Vagina (tissue), 2 donors: Measurements from ENCODE around the gene VPS37C. TPM values are rescaled to one million over a fixed set of nuclear protein-coding genes. Genes with fewer than 3 reads are reported as not detected.

Source experiments
- DNase-seq, 2 donors: peaks; one replicate each; pipeline ENCODE4 v3.0.0-alpha.2; 2017; ENCODE audit errors: extremely low spot score in 2 of 2
- H3K27ac ChIP-seq: fragments of 200-600 bp; sonication (generic); one replicate; pipeline ENCODE4 v1.5.1; 2019
- H3K27me3 ChIP-seq: fragments of 200-600 bp; sonication (generic); one replicate; pipeline ENCODE4 v1.5.1; 2019
- H3K36me3 ChIP-seq, 2 donors: fragments of 200-600 bp; sonication (generic); one replicate each; pipeline ENCODE4 v1.5.1; 2017 to 2019
- H3K4me1 ChIP-seq: fragments of 200-600 bp; sonication (generic); one replicate; pipeline ENCODE4 v1.5.1; 2019
- H3K4me3 ChIP-seq, 2 donors: fragments of 200-600 bp; sonication (generic); 1 replicate in 1 of 2; 2 replicates in 1 of 2; pipeline ENCODE4 v1.5.1; 2016 to 2019
- H3K9me3 ChIP-seq: fragments of 200-600 bp; sonication (generic); one replicate; pipeline ENCODE4 v1.5.1; 2019
- CTCF ChIP-seq, 3 experiments: fragments of 450-650 bp in 2 of 3; fragments of 200-600 bp in 1 of 3; sonication (generic) in 1 of 3; IDR thresholded peaks; one replicate each; pipeline ENCODE4 v1.5.1; 2017 to 2019; ENCODE audit warnings: antibody characterized with exemption in 3 of 3, mild to moderate bottlenecking in 2 of 3, moderate library complexity in 2 of 3
- POLR2A ChIP-seq, 2 donors: fragments of 450-650 bp; IDR thresholded peaks; one replicate each; pipeline ENCODE4 v1.6.1; 2017; ENCODE audit warnings: antibody characterized with exemption in 2 of 2, mild to moderate bottlenecking in 2 of 2, moderate library complexity in 2 of 2
- POLR2AphosphoS5 ChIP-seq, 2 donors: sonication (generic); formaldehyde crosslinking; IDR thresholded peaks; one replicate each; pipeline ENCODE4 v1.9.0; 2017; ENCODE audit warnings: antibody characterized with exemption in 2 of 2, mild to moderate bottlenecking in 2 of 2, low read depth in 1 of 2; ENCODE audit not compliant: insufficient read depth in 1 of 2
- intact Hi-C: fragments of 100-400 bp; cut with DNase I; formaldehyde crosslinking; loops from one replicate; pipeline ENCODE4 v1.15.1; 2023
- total RNA-seq: library from RNA; depleted of rRNA; stranded (reverse); fragments of >200 nt; gene quantifications from one replicate; pipeline ENCODE4 v1.2.3, GENCODE V29; 2016

VPS37C gene
- total RNA-seq, 1 donor from 2014 or later: 15.7 TPM

DNA sequence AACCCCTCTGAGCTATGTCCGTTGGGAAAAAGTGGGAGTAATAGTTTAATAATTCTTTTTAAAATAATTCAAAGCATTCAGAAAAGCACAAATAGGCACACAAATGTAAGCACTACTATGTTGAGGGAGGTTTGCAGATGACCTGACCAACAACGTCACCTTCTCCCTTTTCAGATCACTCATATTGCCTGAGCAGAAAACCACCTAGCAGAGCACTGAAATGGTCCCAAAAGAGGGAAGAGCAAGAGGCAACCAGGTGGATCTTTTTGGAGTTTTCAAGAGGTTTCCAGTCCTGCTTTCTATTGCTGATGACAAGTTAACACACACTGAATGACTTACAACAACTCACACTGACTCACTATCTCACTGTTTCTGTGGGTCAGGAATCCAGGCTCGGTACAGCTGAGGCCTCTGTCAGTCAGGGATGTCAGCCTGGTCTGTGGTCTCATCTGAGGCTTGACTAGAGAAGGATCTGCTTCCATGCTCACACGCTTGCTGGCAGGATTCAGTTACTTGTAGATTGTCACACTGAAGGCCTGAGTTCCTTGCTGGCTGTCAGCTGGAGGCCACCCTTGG, 37.8 kb upstream of the VPS37C start:
- H3K27ac ChIP-seq: no peak overlapping the region
- no peaks in the 10 kb centered on the region for H3K36me3 ChIP-seq
- no peaks in the 10 kb centered on the region for H3K27me3 ChIP-seq
- intact Hi-C loops: no loop called here
- no peak overlapping the region for H3K4me3 ChIP-seq
- H3K9me3 ChIP-seq: peaks cover 4% of the 10 kb centered on the region
- no peak for DNase-seq
- TF ChIP-seq POLR2AphosphoS5 (IDR thresholded peaks at IDR 0.05; ENCODE audit: insufficient read depth in 1 of 2, low read depth in 1 of 2) (no peak), CTCF (IDR thresholded peaks at IDR 0.05) (no peak), POLR2A (IDR thresholded peaks at IDR 0.05) (no peak)
- H3K4me1 ChIP-seq: no peaks in the 10 kb centered on the region

DNA sequence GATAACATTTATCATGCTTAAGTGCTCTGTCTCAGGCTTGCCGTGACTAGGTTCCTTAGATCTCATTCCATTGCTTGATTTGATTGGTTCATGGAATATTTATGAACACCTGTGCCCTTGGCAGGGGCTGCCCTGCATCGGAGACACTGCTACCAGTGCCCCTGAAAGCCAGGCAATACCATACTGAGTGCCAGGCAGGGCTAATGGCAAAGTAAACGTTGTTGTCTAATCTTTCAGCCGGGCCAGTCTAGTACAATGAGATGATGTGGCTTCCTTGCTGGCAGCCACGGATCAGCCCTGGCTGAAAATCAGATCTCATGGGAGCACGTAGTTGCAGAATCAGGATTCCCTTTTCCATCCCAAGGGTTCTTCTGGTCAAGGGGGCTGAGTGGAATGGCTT, 37.1 kb upstream of the VPS37C start:
- no peak for TF ChIP-seq CTCF (IDR thresholded peaks at IDR 0.05)
- H3K27me3 ChIP-seq: no peaks in the 10 kb centered on the region
- no peaks in the 10 kb centered on the region for H3K4me1 ChIP-seq
- peaks cover 4% of the 10 kb centered on the region for H3K9me3 ChIP-seq
- no peaks in the 10 kb centered on the region for H3K36me3 ChIP-seq
- intact Hi-C loops: no loop called here
- H3K4me3 ChIP-seq: no peak overlapping the region
- DNase-seq: no peak
- H3K27ac ChIP-seq: no peak overlapping the region

GRCh38 chr11:61195719-61196118, 34.5 kb upstream of the VPS37C start:
- Histone ChIP-seq H3K27ac (no peak overlapping the region), H3K4me1 (no peaks in the 10 kb centered on the region), H3K9me3 (peaks cover 4% of the 10 kb centered on the region), H3K4me3 (no peak overlapping the region), H3K36me3 (no peaks in the 10 kb centered on the region), H3K27me3 (no peaks in the 10 kb centered on the region)
- TF ChIP-seq CTCF (IDR thresholded peaks at IDR 0.05) (no peak), POLR2AphosphoS5 (IDR thresholded peaks at IDR 0.05; ENCODE audit: insufficient read depth in 1 of 2, low read depth in 1 of 2) (no peak), POLR2A (IDR thresholded peaks at IDR 0.05) (no peak)
- no peak for DNase-seq
- intact Hi-C loops: no loop called here

DNA sequence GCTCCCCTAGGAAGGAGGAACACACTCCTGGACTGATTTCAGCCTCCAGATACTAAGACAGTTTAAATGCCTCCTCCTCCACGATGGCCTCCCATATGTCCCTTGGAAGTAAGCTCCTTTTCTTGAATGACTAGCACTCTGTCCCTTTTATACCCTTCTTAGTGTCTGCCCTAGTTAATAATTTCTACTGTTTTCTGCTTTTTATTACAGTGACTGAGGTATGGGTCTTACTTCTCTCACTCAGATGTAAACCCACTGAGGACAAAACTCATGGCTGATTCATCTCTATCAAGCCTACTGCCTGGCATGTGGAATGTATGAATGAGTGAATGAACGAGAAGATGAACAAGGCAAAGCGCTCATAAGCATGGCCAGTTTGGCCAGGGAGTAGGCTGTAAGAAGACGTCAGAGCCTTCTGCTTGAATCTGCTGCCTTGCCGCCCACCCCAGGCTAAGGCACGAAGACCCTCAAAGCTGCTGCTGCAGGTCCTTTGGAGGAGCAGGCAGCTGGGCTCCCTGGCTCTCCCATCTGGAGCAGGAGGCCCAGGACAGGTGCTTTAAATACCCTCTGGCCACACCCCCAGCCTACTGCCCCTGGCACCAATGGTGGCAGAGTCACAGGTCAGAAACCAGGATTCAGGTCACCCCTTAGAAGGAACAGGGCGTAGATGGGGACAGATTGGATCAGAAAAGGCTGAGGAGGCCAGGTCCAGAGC, 33.9 kb upstream of the VPS37C start:
- DNase-seq: no peak
- intact Hi-C loops: no loop called here
- H3K27ac ChIP-seq: no peak overlapping the region
- no peaks in the 10 kb centered on the region for H3K27me3 ChIP-seq
- H3K4me1 ChIP-seq: no peaks in the 10 kb centered on the region
- H3K9me3 ChIP-seq: peaks cover 4% of the 10 kb centered on the region
- H3K4me3 ChIP-seq: no peak overlapping the region
- H3K36me3 ChIP-seq: no peaks in the 10 kb centered on the region
- TF ChIP-seq POLR2AphosphoS5 (IDR thresholded peaks at IDR 0.05; ENCODE audit: insufficient read depth in 1 of 2, low read depth in 1 of 2) (no peak), CTCF (IDR thresholded peaks at IDR 0.05) (no peak), POLR2A (IDR thresholded peaks at IDR 0.05) (no peak)

- no peak overlapping the region for H3K27ac ChIP-seq
These were observed 33.0 kb upstream of the VPS37C start for GRCh38 chr11:61194169-61194671.

More at GRCh38 chr11:61194169-61194671, 33.0 kb upstream of the VPS37C start:
- Histone ChIP-seq H3K4me1 (no peaks in the 10 kb centered on the region), H3K36me3 (no peaks in the 10 kb centered on the region), H3K9me3 (peaks cover 4% of the 10 kb centered on the region), H3K4me3 (no peak overlapping the region), H3K27me3 (no peaks in the 10 kb centered on the region)
- TF ChIP-seq CTCF (IDR thresholded peaks at IDR 0.05) (no peak), POLR2A (IDR thresholded peaks at IDR 0.05) (no peak), POLR2AphosphoS5 (IDR thresholded peaks at IDR 0.05; ENCODE audit: insufficient read depth in 1 of 2, low read depth in 1 of 2) (no peak)
- intact Hi-C loops: no loop called here
- no peak for DNase-seq
